ENCODE measurements around the gene LGALS3BP. TPM values are rescaled to one million over a fixed set of nuclear protein-coding genes. Genes with fewer than 3 reads are reported as not detected.

Gene LGALS3BP
- total and polyA plus RNA-seq, 4 donors, result 66.0 to 224 (median 79.2) TPM

- no peak for DNase-seq (ENCODE audit: low spot score)
- Histone ChIP-seq H3K9me3 (ENCODE audit: control insufficient read depth in 4 of 4, low read length in 3 of 4) (no peaks in the 10 kb centered on the region), H3K4me1 (ENCODE audit: control insufficient read depth in 4 of 4, insufficient read depth in 4 of 4, low read length in 3 of 4) (peaks cover 0 to 6% (median 2%) of the 10 kb centered on the region in 4 donors), H3K4me3 (ENCODE audit: low read depth in 1 of 3, low read length in 3 of 3) (no peak overlapping the region), H3K9ac (ENCODE audit: low read depth in 1 of 2, low read length in 2 of 2) (no peak overlapping the region), H3K27me3 (ENCODE audit: control insufficient read depth in 4 of 4, insufficient read depth in 4 of 4, low read length in 3 of 4) (peaks cover 0 to 5% (median 0%) of the 10 kb centered on the region in 4 donors), H3K36me3 (ENCODE audit: control insufficient read depth in 4 of 4, insufficient read depth in 3 of 4, low read depth in 1 of 4, low read length in 3 of 4) (no peaks in the 10 kb centered on the region), H3K27ac (ENCODE audit: low read depth in 1 of 2, low read length in 2 of 2) (peak overlapping the region; percentile 61 to 66)
- 38% methylated on average over 16 of the region's 16 CpGs for WGBS
- TF ChIP-seq NR2F2 (IDR thresholded peaks at IDR 0.05), result no peak
- TF ChIP-seq HNF4A (conservative IDR thresholded peaks at IDR 0.05), result no peak
- no peak for TF ChIP-seq FOXA1 (IDR thresholded peaks at IDR 0.05)
- no peak for TF ChIP-seq ZBTB33 (IDR thresholded peaks at IDR 0.05)
- TF ChIP-seq FOXA2 (IDR thresholded peaks at IDR 0.05), result no peak
- TF ChIP-seq HNF4G (IDR thresholded peaks at IDR 0.05), result no peak
- TF ChIP-seq GABPA (IDR thresholded peaks at IDR 0.05 in 1 of 2, conservative IDR thresholded peaks at IDR 0.05 in 1 of 2), result no peak
- no peak for TF ChIP-seq CTCF (IDR thresholded peaks at IDR 0.05; ENCODE audit: low read depth, low read length, missing input control)
- no peak for TF ChIP-seq RAD21 (IDR thresholded peaks at IDR 0.05)
- no peak for TF ChIP-seq RXRA (IDR thresholded peaks at IDR 0.05)
Measured at GRCh38 chr17:79027925-79028491, 48.3 kb upstream of the LGALS3BP start.

GRCh38 chr17:79027274-79027924 is 47.7 kb upstream of the LGALS3BP start:
- H3K27ac ChIP-seq (ENCODE audit: low read depth in 1 of 2, low read length in 2 of 2), result peak overlapping the region; percentile 61 to 66
- H3K9me3 ChIP-seq (ENCODE audit: control insufficient read depth in 4 of 4, low read length in 3 of 4), result no peaks in the 10 kb centered on the region
- no peak overlapping the region for H3K9ac ChIP-seq (ENCODE audit: low read depth in 1 of 2, low read length in 2 of 2)
- no peaks in the 10 kb centered on the region for H3K36me3 ChIP-seq (ENCODE audit: control insufficient read depth in 4 of 4, insufficient read depth in 3 of 4, low read depth in 1 of 4, low read length in 3 of 4)
- no peak for DNase-seq (ENCODE audit: low spot score)
- WGBS, result 32% methylated on average over 10 of the region's 10 CpGs
- peaks cover 0 to 5% (median 0%) of the 10 kb centered on the region in 4 donors for H3K27me3 ChIP-seq (ENCODE audit: control insufficient read depth in 4 of 4, insufficient read depth in 4 of 4, low read length in 3 of 4)
- peak overlapping the region in 1 of 3 donors; percentile 5 for H3K4me3 ChIP-seq (ENCODE audit: low read depth in 1 of 3, low read length in 3 of 3)
- H3K4me1 ChIP-seq (ENCODE audit: control insufficient read depth in 4 of 4, insufficient read depth in 4 of 4, low read length in 3 of 4), result peaks cover 0 to 6% (median 2%) of the 10 kb centered on the region in 4 donors
- TF ChIP-seq RAD21 (IDR thresholded peaks at IDR 0.05) (no peak), ZBTB33 (IDR thresholded peaks at IDR 0.05) (no peak)
